Hematopoietic multipotent progenitor cell treated with erythropoietin and hydrocortisone succinate and interleukin-3 and kit ligand, for 6 days (in vitro differentiated cells): ENCODE data around the gene KCTD11.
A peak's percentile ranks its signal among the peaks of the same experiment; 100 is the strongest.
"Not testable (repeated sequence)": the region's sequence is repeated elsewhere in the genome, so short reads cannot be mapped to it uniquely, and the experiment has no call there.

ENCODE experiments used
- DNase-seq: peaks from one replicate; pipeline ENCODE4 v3.0.0-alpha.2; 2015

The KCTD11 gene

DNA sequence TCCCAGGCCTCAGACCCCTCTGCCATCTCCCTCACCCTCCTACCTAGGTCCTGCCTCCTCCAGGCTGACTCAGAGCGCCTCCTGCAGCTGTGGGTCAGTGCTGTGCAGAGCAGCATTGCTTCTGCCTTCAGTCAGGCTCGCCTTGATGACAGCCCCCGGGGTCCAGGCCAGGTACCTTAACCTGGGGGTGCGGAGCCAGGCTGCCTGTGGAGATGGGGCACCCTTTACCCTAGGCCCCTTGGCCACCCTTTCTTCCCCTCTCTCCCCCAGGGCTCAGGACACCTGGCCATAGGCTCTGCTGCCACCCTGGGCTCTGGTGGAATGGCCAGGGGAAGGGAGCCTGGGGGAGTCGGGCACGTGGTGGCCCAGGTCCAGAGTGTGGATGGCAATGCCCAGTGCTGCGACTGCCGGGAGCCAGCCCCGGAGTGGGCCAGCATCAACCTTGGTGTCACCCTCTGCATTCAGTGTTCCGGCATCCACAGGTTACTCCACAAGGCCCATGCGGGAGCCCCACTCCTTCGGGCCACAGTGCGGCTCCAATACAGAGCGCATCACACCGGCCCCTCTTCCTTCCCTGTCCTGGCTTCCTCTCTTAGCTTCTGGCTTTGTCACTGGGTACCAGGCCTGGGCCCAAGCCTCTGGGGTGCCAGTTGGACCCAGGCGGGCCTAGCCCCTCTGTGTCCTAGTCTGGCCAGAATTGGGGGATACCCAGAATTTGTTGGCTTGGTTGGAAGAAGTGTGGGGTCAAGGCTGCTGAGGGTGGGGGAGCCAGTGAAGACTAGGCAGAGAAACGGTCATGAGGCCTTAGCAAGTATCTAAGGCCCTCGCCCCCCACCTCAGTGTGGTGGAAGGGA is 5.0 kb upstream of the KCTD11 start:
- DNase-seq = no peak

DNA sequence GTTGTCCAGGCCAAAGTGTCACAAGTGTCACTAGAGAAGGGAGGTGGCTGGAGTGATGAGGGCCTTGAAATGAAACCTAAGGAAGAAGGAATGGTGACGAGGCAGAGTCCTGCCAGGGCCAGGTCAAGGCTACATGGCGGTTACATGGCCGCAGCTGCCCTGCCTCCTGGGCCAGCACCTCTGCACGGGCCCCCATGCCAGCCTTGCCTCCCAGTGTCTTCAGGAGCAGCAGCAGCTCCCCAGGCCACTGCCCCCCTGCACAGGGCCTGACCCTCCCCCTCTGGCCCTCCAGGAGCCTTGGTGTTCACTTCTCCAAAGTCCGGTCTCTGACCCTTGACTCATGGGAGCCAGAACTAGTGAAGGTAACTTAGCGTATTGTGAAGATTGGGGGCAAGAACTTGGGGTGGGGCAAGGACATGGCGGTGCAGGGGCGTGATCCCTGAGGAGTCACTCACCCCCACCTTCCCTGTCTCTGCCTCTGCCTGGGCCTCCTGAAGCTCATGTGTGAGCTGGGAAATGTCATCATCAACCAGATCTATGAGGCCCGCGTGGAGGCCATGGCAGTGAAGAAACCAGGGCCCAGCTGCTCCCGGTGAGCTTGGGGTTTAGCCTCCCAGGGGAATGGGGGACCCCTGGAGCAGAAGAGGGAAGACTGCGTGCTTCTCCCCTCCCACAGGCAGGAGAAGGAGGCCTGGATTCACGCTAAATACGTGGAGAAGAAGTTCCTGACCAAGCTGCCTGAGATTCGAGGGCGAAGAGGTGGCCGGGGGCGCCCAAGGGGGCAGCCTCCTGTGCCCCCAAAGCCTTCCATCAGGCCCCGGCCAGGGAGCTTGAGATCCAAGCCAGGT is 4.1 kb upstream of the KCTD11 start:
- no peak for DNase-seq

DNA sequence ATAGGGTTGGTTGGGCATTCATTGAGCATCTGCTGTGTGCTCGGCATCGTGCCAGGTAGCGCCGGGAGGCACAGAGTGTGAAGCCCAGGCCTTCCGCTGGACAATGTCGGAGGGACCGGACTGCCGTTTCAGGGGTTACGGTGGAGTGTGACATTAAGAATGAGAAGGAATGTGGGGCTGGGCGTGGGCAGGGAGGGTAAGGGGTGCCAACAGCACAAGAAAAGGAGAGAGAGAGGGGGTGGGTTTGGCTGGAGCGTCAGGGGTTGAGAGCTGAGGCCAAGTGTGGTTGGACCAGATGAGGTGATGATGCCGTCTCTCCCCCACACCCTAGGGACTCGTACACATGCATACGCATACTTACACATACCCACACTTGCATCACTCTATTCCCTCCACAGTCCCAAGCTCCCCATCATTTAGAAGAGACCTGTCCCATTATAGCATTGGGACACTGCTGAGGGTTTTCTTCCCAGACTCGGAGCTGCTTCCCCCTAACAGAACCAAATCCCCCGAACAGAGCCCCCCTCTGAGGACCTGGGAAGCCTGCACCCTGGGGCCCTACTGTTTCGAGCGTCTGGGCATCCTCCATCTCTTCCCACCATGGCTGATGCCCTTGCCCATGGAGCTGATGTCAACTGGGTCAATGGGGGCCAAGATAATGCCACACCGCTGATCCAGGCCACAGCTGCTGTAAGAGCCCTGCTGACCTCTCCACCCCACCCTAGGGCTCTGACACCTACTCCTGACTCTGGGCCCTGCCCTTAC is 3.3 kb upstream of the KCTD11 start:
- DNase-seq = no peak

DNA sequence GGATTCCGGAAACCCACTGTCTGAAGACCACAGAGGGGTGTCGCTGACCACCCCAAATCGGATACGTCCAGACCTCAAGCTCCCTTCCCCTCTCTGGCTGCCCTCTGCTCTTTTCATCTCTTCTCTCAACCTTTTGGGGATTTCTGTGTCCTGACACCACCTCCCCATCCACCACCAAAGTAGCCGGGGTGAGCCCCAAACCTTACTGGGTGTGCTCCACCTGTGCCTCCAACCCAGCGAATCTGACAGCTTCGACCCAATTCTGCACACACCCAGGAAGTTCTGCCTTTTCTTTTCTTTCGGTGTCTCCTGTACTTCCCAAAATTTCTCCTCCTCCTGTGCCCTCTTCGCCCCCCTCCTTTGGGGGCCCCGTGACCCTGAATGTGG is 534 bp downstream of the KCTD11 start:
- DNase-seq = no peak

DNA sequence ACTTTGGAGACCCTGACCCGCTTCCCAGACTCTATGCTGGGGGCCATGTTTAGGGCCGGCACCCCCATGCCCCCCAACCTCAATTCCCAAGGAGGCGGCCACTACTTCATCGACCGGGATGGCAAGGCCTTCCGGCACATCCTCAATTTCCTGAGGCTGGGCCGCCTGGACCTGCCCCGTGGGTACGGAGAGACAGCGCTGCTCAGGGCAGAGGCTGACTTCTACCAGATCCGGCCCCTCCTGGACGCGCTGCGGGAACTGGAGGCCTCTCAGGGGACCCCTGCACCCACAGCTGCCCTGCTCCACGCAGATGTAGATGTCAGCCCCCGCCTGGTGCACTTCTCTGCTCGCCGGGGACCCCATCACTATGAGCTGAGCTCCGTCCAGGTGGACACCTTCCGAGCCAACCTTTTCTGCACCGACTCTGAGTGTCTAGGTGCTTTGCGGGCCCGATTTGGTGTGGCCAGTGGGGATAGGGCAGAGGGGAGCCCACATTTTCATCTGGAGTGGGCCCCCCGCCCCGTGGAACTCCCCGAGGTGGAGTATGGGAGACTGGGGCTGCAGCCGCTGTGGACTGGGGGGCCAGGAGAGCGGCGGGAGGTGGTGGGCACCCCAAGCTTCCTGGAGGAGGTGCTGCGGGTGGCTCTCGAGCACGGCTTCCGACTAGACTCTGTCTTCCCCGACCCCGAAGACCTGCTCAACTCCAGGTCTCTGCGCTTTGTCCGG is 1.1 kb downstream of the KCTD11 start:
- no peak for DNase-seq

DNA sequence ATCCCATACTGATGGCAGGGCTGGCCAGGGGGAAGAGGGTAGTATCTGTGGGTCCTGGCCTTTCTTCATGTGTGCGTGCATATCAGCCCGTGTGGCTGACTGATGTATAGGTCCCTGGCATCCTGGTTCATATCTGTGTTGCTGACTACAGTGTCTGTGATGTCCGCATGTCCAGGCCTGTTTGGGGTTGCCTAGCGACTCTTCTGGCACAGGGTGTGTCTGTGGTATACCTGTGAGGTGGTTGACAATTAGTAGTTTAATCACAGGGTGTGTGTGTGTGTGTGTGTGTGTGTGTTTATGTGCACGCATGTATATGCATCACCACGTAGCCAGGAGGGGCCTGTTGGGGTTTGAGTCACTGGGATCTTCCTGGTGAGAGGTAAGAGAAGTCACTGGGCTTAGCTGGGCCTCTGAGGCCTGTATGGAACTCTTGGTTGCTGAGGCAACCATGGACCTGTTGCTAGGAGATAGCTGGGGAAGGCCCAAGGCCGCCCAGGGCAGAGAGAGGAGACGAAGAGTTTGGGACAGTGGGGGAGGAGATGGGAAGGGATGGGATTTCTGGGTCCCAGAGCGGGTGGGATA is 2.4 kb downstream of the KCTD11 start:
- peak; percentile 34 for DNase-seq

DNA sequence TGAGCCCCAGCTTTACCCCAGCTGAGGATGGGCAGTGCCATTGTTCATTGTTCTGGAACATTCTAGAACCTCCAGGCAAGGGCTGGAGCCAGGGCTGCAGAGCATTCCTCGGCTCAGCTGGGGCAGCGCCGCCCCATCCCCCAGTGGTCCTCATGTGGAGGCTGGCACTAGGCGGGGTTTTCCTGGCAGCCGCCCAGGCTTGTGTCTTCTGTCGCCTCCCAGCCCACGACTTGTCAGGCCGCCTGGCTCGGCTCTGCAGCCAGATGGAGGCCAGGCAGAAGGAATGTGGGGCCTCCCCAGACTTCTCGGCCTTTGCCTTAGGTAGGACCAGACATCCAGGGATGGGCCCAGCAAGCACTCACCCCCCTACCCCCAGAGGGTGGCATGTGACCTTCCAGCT is 3.1 kb downstream of the KCTD11 start, which contains the start of gene TMEM95:
TSS of gene TMEM95 (plus strand) at position 104 of the 400 bp plus-strand sequence. CDS start at position 153, 49 bp downstream.
- peak; percentile 82 for DNase-seq

DNA sequence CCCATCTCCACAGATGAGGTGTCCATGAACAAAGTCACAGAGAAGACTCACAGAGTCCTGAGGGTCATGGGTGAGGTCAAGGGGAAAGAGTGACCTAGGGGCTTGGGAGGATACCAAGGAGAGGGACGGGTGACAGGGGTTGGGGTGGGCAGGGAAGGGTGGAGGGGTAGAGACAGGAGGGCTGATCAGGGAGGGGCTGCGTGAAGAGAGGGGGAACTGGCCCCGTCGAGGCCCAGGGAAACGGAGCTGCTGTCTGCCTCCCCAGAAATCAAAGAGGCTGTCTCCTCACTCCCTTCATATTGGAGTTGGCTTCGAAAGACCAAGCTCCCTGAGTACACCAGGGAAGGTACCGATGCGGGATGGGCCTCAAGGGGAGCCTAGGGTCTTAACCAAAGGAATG is 3.6 kb downstream of the KCTD11 start:
- DNase-seq = no peak

DNA sequence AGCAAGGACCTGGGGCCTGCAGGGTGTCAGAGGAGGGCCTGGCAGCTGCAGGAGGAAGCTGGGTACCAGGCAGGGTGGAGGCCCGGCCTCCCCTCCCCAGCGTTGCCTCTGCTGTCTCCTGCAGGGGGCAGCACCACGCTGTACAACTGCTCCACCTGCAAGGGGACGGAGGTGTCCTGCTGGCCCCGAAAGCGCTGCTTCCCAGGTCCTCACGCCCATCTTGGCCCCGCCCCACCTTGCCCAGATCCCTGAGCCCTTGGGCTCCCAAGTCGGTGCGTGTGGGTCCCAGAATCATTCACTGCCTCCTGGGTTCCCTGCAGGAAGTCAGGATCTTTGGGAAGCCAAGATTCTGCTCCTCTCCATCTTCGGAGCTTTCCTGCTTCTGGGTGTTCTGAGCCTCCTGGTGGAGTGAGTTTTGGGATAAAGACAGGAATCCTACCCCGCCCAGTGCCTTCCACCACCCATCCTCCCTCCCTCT is 4.1 kb downstream of the KCTD11 start:
- DNase-seq = peak; percentile 90

DNA sequence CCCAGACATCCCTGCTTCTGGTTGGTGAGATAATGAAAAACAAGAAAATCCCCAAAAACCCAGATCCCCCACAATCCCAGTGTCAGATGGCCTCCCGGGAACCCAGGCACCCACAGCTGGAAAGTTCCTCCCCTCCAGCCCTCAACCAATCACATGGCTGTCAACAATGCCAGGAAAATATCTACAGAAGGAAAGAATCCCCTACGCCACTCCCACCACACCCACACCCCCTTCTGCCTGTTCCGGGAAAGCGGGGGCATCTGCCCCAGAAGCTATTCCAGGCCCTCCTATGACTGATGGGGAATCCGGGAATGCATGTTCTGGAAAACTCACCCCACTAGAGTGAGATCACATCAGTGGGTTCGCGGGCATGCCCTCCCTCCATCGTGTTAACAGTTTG is 4.8 kb downstream of the KCTD11 start:
- DNase-seq = no peak

DNA sequence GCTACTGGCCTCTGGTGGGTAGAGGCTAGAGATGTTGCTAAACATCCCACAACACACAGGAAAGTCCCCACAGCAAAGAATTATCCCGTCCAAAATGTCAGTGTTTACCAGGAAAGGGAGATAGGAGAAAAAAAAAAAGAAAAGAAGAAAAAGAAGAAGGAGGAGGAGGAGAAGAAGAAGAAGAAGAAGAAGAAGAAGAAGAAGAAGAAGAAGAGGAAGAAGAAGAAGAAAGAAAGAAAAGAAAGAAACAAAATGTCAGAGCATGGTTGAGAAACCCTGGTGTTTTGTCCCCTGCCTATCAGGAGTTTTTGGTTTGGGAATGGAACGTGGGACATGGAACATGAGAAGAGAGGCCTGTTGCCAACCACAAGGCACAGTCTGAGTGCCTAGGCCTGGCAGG is 5.4 kb downstream of the KCTD11 start:
- DNase-seq = no peak

DNA sequence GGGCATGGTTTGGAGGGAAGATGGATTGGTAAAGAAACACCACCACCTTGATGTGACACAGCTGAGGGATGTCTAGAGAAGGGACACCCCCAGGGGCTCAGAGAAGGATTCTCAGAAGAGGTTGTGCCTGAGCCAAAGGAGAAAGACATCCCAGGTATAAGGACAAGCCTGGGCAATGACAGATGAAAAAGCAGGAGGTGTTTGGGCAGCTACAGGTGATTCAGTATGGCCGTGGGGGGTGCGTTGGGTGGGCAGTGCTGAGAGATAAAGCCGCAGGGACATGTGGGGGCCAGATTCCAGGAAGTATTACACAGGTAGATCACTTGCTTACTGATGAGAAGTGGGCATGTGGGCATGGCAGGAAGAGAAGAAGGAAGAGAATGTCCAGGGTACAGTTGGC is 9.9 kb downstream of the KCTD11 start:
- DNase-seq = no peak

DNA sequence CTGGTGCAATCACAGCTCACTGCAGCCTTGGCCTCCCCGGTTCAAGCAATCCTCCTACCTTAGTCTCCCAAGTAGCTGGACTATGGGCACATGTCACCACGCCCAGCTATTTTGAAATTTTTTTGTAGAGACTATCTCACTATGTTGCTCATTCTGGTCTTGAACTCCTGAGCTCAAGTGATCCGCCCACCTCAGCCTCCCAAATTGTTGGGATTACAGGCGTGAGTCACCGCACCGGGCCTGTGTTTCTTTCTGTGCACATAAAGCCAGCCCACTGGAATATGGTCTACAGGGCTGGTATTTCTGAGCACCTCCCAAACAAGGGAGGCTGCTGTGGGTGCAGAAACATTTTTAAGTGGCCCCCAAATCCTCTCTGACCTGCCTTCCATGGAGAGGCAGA is 11.3 kb downstream of the KCTD11 start:
- DNase-seq = no peak

DNA sequence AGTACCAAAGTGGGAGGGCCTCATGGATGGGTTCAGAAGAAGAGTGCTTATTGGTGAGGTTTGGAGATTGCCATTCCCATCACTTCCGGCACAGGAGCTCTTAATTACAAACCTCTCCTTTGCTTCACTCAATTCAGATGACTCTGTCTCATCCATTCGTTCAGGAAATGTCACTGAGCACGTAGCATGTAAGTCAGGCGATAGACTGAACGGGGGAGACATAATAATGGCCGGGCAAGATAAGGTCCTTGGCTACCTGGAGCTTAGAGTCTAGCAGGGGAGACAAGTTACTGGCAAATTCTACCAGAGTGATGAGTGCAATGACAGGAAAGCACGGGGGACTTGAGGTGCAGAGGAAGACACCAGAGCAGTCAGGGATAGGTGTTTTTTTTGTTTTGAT is 14.0 kb downstream of the KCTD11 start:
- DNase-seq = not testable (repeated sequence)

DNA sequence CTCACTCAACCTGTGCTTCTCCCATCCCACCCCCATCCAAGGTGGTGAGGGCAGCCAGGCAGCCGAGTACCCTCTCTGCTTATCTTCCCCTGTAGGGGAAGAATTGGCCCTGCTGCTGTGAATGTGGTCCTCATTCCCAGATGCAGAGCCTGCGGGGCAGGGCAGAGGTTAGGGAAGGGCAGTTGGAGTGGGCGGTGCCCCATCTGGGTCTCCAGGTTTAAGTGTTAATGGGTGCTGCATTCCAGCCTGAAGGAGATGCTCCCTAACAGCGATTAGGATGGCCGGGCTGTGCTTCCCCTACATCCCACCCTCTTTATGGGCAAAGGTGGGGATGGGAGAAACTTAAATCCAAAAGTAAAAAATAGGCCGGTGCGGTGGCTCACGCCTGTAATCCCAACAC is 15.1 kb downstream of the KCTD11 start:
- no peak for DNase-seq

DNA sequence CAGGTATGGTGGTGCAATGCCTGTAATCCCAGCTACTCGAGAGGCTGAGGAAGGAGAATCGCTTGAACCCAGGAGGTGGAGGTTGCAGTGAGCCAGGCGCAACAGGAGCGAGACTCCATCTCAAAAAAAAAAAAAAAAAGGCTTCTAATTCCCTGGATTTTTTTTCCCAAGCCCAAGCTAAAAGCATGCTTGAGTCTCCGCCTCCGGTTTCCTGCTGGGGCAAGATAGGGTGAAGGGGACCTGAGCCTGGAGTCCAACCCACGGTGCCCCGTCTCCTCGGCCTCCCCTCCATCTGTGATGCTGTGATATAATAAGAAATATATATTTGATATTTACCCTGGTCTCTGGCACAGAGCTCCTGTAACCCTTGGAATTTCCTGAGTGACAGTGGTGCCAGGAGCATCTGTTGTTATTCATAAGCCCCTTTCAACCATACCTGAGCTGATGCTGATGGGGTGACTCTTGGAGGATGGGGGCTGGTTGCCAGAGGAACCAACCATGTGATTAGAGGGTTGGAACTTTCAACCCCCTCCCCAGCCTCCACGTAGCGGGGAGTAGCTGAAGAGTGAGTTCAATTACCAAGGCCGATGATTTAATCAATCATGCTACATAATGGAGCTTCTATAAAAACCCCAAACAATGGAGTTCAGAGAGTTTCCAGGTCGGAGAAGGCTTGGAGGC is 16.1 kb downstream of the KCTD11 start:
- DNase-seq = no peak

DNA sequence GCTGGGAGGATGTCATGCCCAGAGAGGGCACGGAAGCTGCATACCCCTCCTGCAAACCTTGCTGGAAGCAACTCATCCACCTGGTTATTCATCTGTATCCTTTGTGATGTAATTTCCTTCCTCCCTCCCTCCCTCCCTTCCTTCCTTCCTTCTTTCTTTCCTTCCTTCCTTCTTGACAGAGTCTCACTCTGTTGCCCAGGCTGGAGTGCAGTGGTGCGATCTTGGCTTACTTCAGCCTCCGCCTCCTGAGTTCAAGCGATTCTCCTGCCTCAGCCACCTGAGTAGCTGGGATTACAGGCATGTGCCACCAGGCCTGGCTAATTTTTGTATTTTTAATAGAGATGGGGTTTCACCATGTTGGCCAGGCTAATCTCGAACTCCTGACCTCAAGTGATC is 16.6 kb downstream of the KCTD11 start:
- DNase-seq = not testable (repeated sequence)

DNA sequence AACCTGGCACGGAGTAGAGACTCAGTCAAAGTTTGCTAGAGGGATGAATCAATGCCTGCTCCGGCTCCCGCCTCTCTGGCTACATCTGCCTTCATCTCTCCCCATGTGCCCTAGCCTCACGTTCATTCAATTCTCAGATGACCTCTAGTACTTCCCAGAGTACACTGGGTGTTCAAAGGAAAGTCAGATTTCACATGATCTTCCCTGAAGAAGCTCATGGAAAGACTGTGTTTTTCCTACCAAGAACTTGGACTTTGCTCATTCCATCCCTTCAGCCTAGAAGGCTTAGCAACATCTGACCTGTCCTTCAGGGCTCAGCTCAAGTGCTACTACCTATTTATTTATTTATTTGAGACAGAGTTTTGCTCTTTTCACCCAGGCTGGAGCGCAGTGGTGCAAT is 17.9 kb downstream of the KCTD11 start:
- DNase-seq = no peak

DNA sequence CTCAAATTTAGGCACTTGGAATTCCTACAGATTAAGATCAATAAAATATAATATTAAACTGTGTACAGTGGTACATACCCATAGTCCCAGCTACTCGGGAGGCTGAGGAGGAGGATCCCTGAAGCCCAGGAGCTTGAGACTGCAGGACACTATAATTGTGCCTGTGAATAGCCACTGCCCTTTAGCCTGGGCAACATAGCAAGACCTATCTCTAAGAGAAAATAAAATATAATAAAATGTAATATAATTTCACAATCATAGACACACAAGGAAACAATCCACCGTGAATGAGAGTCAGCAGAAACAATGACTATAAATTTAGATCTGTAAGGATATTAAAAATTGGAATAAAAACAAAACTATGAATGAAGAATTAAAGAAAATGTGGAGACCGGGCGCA is 18.9 kb downstream of the KCTD11 start:
- DNase-seq = no peak

DNA sequence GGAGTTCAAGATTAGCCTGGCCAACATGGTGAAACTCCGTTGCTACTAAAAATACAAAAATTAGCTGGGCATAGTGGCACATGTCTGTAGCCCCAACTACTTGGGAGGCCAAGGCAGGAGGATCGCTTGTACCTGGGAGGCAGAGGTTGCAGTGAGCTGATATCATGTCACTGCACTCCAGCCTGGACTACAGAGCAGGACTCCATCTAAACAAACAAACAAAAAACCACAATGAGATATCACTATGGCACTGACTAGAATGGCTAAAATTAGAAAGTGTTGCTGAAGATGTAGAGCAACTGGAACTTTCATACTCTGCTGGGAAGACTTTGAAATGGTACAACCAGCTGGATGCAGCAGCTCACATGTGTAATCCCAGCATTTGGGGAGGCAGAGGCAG is 22.4 kb downstream of the KCTD11 start:
- DNase-seq = no peak

DNA sequence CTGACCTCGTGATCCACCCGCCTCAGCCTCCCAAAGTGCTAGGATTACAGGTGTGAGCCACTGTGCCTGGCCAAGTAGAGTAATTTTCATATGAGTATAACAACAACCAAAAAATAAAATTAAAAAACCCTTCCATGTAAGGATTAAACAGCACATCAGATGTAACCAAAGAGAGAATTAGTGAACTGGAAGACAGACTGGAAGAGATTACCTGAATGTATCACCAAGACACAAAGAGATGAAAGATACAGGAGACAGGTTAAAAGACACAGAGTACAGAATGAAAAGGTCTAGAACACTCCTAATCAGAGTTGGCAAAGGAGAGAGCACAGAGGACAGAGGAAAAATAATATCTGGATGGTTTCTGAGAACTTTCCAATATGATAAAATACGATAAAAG is 27.2 kb downstream of the KCTD11 start:
- no peak for DNase-seq

DNA sequence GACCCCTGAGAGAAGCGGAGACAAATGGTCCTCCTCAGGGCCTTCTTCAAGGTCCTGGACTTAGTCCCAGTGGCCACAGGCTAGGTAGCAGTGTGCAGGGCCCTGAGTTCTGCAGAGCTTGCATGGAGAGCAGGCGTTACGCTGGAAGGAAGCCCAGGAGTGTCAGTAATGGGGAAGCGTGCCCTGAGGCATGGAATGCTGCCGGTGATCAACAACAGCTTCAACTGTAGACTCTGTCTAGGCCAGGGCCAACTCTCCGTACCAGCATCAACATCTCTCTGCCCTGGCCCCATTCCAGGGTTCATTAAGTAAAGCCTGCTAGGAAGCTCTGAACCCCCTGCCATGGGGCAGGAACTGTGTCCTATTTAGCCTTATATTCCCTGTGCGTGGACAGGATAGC is 28.4 kb downstream of the KCTD11 start:
- DNase-seq = no peak
